IMR-90 (cell line): ENCODE results near the gene CXCL6. TPM values are rescaled to one million over a fixed set of nuclear protein-coding genes. Genes with fewer than 3 reads are reported as not detected.

Experiments
- ATAC-seq: fragments of 200-7000 bp; cut with Tn5 transposase; 2 replicates; pipeline ENCODE4 v1.9.1; 2020; ENCODE audit warnings: low read depth, mild to moderate bottlenecking, moderate library complexity
- BruUV-seq: library from RNA; stranded (reverse); fragments of 400-500 nt; replicated peaks from 2 replicates; lab custom pipeline; 2021; lab: Mats Ljungman, UMichigan
- CTCF ChIA-PET: fragments of 300-600 bp; formaldehyde crosslinking; extraction: SDS; loops from one replicate; lab custom pipeline; 2021; ENCODE audit warnings: antibody characterized with exemption; lab: Yijun Ruan, JAX
- POLR2A ChIA-PET: fragments of 300-600 bp; sonication (Branson Sonifier 250); formaldehyde crosslinking; loops from one replicate; lab custom pipeline; 2022; ENCODE audit warnings: antibody characterized with exemption; ENCODE audit not compliant: unreplicated experiment; lab: Charles Lee
- DNase-seq: peaks from one replicate; pipeline ENCODE4 v3.0.0; 2013
- H2AFZ ChIP-seq: replicated peaks from 2 replicates; pipeline ENCODE3; 2013; ENCODE audit warnings: low read length, mild to moderate bottlenecking; ENCODE audit not compliant: poor library complexity
- H2AK5ac ChIP-seq: 2 replicates; pipeline ENCODE4 v1.6.1; 2013; ENCODE audit warnings: low read depth, low read length, inconsistent platforms
- H2AK9ac ChIP-seq: replicated peaks from 2 replicates; pipeline ENCODE3; 2013; ENCODE audit warnings: mild to moderate bottlenecking, low read depth, low read length, moderate library complexity; ENCODE audit not compliant: poor library complexity
- H2BK120ac ChIP-seq: 2 replicates; pipeline ENCODE4 v1.6.1; 2013; ENCODE audit warnings: low read depth, low read length, inconsistent platforms
- H2BK15ac ChIP-seq: 3 replicates; pipeline ENCODE4 v1.6.1; 2013; ENCODE audit warnings: low read depth, low read length, inconsistent platforms
- H2BK20ac ChIP-seq: 2 replicates; pipeline ENCODE4 v1.6.1; 2013; ENCODE audit warnings: low read depth, mild to moderate bottlenecking, inconsistent platforms, low read length, moderate library complexity
- H2BK5ac ChIP-seq: 2 replicates; pipeline ENCODE4 v1.6.1; 2013; ENCODE audit warnings: mild to moderate bottlenecking, low read depth, low read length, inconsistent platforms; ENCODE audit not compliant: poor library complexity, severe bottlenecking
- H3K14ac ChIP-seq: replicated peaks from 2 replicates; pipeline ENCODE4 v1.6.1; 2013; ENCODE audit warnings: low read depth, low read length, inconsistent platforms
- H3K18ac ChIP-seq: 2 replicates; pipeline ENCODE4 v1.6.1; 2013; ENCODE audit warnings: low read depth, low read length, control low read depth
- H3K23ac ChIP-seq: 2 replicates; pipeline ENCODE4 v1.6.1; 2013; ENCODE audit warnings: low read depth, low read length, inconsistent platforms
- H3K27ac ChIP-seq: 2 replicates; pipeline ENCODE4 v1.5.1; 2013; ENCODE audit warnings: mild to moderate bottlenecking, control low read depth, low read length; ENCODE audit not compliant: insufficient read depth
- H3K27me3 ChIP-seq: 2 replicates; pipeline ENCODE4 v1.6.1; 2013; ENCODE audit warnings: low read length; ENCODE audit not compliant: control insufficient read depth, insufficient read depth
- H3K36me3 ChIP-seq: 2 replicates; pipeline ENCODE4 v1.6.1; 2013; ENCODE audit warnings: low read length, mixed read lengths; ENCODE audit not compliant: control insufficient read depth, insufficient read depth
- H3K4ac ChIP-seq: 2 replicates; pipeline ENCODE4 v1.6.1; 2013; ENCODE audit warnings: low read depth, low read length, inconsistent platforms
- H3K4me1 ChIP-seq: 2 replicates; pipeline ENCODE4 v1.6.1; 2013; ENCODE audit warnings: low read length, mixed read lengths; ENCODE audit not compliant: control insufficient read depth, insufficient read depth
- H3K4me2 ChIP-seq: 2 replicates; pipeline ENCODE4 v1.6.1; 2013; ENCODE audit warnings: low read depth, mild to moderate bottlenecking, control low read depth, low read length, moderate library complexity
- H3K4me3 ChIP-seq: 2 replicates; pipeline ENCODE4 v1.5.1; 2013; ENCODE audit warnings: low read depth, mild to moderate bottlenecking, control low read depth, low read length, moderate library complexity; ENCODE audit not compliant: insufficient read depth
- H3K56ac ChIP-seq: 2 replicates; pipeline ENCODE4 v1.6.1; 2013; ENCODE audit warnings: low read length, inconsistent platforms; ENCODE audit not compliant: insufficient read depth; ENCODE audit errors: extremely low read depth
- H3K79me1 ChIP-seq, 2 experiments: 2 replicates each; pipeline ENCODE4 v1.6.1; 2013; ENCODE audit warnings: low read length in 2 of 2, inconsistent platforms in 1 of 2, low read depth in 1 of 2
- H3K9ac ChIP-seq: 2 replicates; pipeline ENCODE4 v1.6.1; 2013; ENCODE audit warnings: low read depth, low read length, control low read depth
- H3K9me1 ChIP-seq: 2 replicates; pipeline ENCODE4 v1.6.1; 2013; ENCODE audit warnings: low read length, inconsistent platforms; ENCODE audit not compliant: insufficient read depth
- H3K9me3 ChIP-seq: 2 replicates; pipeline ENCODE4 v1.6.1; 2013; ENCODE audit warnings: low read length; ENCODE audit not compliant: control insufficient read depth, insufficient read depth
- H4K20me1 ChIP-seq: 2 replicates; pipeline ENCODE4 v1.6.1; 2013; ENCODE audit warnings: low read length, inconsistent platforms; ENCODE audit not compliant: insufficient read depth
- H4K5ac ChIP-seq: 2 replicates; pipeline ENCODE4 v1.6.1; 2013; ENCODE audit warnings: mild to moderate bottlenecking, low read depth, low read length, control low read depth
- H4K8ac ChIP-seq, 2 experiments: 2 replicates each; pipeline ENCODE4 v1.6.1; 2013; ENCODE audit warnings: low read depth in 2 of 2, low read length in 2 of 2, control low read depth in 1 of 2, inconsistent platforms in 1 of 2
- H4K91ac ChIP-seq: 2 replicates; pipeline ENCODE4 v1.6.1; 2013; ENCODE audit warnings: low read depth, low read length, inconsistent platforms; ENCODE audit not compliant: insufficient read depth
- CHD1 ChIP-seq: IDR thresholded peaks from 2 replicates; pipeline ENCODE4 v1.6.1; 2012; ENCODE audit warnings: low read depth, low read length, improper control_type of control experiment
- CTCF ChIP-seq: conservative IDR thresholded peaks from 2 replicates; pipeline ENCODE4 v1.5.1; 2012; ENCODE audit warnings: mild to moderate bottlenecking, low read depth, low read length, improper control_type of control experiment
- MAFK ChIP-seq: IDR thresholded peaks from 2 replicates; pipeline ENCODE4 v1.6.1; 2012; ENCODE audit warnings: low read depth, low read length, improper control_type of control experiment
- MXI1 ChIP-seq: IDR thresholded peaks from 2 replicates; pipeline ENCODE4 v1.6.1; 2012; ENCODE audit warnings: low read depth, mild to moderate bottlenecking, low read length, moderate library complexity, borderline replicate concordance
- RFX5 ChIP-seq: IDR thresholded peaks from 2 replicates; pipeline ENCODE4 v1.8.0; 2012; ENCODE audit warnings: low read depth, mild to moderate bottlenecking, low read length, moderate library complexity
- WGBS, 2 experiments: methylation state at CpG; one replicate each; pipeline versions ENCODE4 v1.1.5 to v1.1.7; 2013; ENCODE audit warnings: missing lambda C conversion rate in 2 of 2; ENCODE audit not compliant: insufficient read length in 1 of 2; ENCODE audit errors: extremely low coverage in 2 of 2; 5-methylcytosine and 5-hydroxymethylcytosine counted together
- dilution Hi-C: fragments of 300-500 bp; cut with HindIII; formaldehyde crosslinking; loops from one replicate; pipeline ENCODE4 v1.14.3; 2018; ENCODE audit warnings: low sequenced_read_pairs; ENCODE audit not compliant: unreplicated experiment
- in situ Hi-C: fragments of 300-500 bp; cut with MboI; formaldehyde crosslinking; loops from 3 replicates; pipeline ENCODE4 v1.14.3; 2019; ENCODE audit warnings: low sequenced_read_pairs, inconsistent platforms, mixed read lengths
- intact Hi-C: fragments of 100-400 bp; cut with micrococcal nuclease; formaldehyde crosslinking; loops from 2 replicates; pipeline ENCODE4 v1.10.0; 2022
- polyA plus RNA-seq, 3 experiments: library from polyadenylated mRNA; depleted of rRNA; stranded (reverse); fragments of >200 nt; gene quantifications; 2 replicates each; pipeline ENCODE4 v1.2.3, GENCODE V29; 2012; ENCODE audit warnings: low replicate concordance in 1 of 3
- total RNA-seq: library from RNA; depleted of rRNA; stranded (reverse); fragments of >200 nt; gene quantifications from 2 replicates; pipeline ENCODE4 v1.2.3, GENCODE V29; 2012
- TF ChIP-seq, protein P1 (sequence below): fragments of 150-350 bp; IDR thresholded peaks from 2 replicates; pipeline ENCODE4 v1.6.1; 2016; ENCODE audit warnings: low read depth, mild to moderate bottlenecking, low read length, moderate library complexity, borderline replicate concordance

The CXCL6 gene
- total and polyA plus RNA-seq, 2 of the 4 experiments (the other 2 are of a cell fraction) = not detected

DNA sequence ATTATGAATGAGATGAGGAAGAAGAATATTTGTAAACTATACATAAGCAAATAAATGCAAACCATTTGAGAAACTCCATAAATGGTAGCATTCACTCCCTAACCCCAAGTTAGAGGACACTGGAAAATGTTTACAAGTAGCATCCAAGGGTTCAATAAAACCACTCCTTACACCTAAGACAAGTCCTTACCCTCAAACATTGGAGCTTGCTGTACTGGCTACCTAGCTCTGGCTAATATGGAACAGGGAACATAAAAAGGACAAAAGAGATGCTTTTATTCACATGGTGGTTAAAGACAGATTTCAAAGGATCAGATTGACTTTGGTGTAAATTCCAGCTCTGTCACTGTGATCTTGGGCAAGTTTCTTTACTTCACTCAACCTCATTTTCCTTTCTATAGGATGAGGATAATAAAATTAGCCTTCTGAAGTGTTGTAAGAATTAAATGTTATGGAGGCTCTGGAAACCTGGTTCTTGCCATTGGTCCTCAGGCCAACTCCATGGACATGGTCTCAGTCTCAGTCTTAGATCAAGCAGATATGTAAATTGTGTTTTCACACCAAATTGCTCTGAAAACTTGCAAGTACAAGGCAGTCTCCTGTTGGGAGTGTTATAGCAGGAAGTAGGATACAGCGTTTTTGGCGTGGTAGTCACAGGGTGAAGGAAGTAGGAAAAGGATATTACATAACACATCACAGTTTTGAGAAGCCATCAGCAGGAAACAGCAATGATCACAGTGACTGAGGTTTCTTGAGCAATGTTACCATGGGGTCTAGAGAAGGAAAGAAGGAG lies 36.0 kb downstream of the CXCL6 start (continued):
- no peak for TF ChIP-seq MAFK

GRCh38 chr4:73874386-73874785 lies 37.9 kb downstream of the CXCL6 start:
- no CpG with 5 or more reads among the region's 2 CpGs for WGBS, 2 experiments
- no peaks in the 10 kb centered on the region for H4K20me1 ChIP-seq
- no peaks in the 10 kb centered on the region for H3K36me3 ChIP-seq
- H4K5ac ChIP-seq = no peak overlapping the region
- DNase-seq (no peak), ATAC-seq (no peak)
- H3K27me3 ChIP-seq = peaks cover 38% of the 10 kb centered on the region
- H2BK20ac ChIP-seq = no peak overlapping the region
- H3K4me2 ChIP-seq = no peak overlapping the region
- ChIA-PET CTCF (no interaction called here), POLR2A (no interaction called here)
- no peaks in the 10 kb centered on the region for H3K4me1 ChIP-seq
- no peak overlapping the region for H3K4me3 ChIP-seq
- no peaks in the 10 kb centered on the region for H3K79me1 ChIP-seq
- no peak overlapping the region for H3K14ac ChIP-seq
- dilution Hi-C loops (no loop called here), intact Hi-C loops (no loop called here), in situ Hi-C loops (no loop called here)
- H4K91ac ChIP-seq = no peak overlapping the region
- H3K27ac ChIP-seq = no peak overlapping the region
- H3K4ac ChIP-seq = no peak overlapping the region
- H3K18ac ChIP-seq = no peak overlapping the region
- no peaks in the 10 kb centered on the region; the same call in 1 of the 2 replicates for H3K9me3 ChIP-seq
- no peak overlapping the region for H2BK120ac ChIP-seq
- no peak overlapping the region for H3K9ac ChIP-seq
- no peak overlapping the region for H2BK5ac ChIP-seq
- no peak overlapping the region for H2AK5ac ChIP-seq
- no peak overlapping the region for H2AFZ ChIP-seq
- no peak overlapping the region for H4K8ac ChIP-seq
- no peak overlapping the region for H3K56ac ChIP-seq
- no peaks in the 10 kb centered on the region for H3K9me1 ChIP-seq
- BruUV-seq = no TSS peak
- TF ChIP-seq RFX5 (no peak), MXI1 (no peak), MAFK (no peak), CTCF (no peak), CHD1 (no peak)
- TF ChIP-seq, protein P1, sequence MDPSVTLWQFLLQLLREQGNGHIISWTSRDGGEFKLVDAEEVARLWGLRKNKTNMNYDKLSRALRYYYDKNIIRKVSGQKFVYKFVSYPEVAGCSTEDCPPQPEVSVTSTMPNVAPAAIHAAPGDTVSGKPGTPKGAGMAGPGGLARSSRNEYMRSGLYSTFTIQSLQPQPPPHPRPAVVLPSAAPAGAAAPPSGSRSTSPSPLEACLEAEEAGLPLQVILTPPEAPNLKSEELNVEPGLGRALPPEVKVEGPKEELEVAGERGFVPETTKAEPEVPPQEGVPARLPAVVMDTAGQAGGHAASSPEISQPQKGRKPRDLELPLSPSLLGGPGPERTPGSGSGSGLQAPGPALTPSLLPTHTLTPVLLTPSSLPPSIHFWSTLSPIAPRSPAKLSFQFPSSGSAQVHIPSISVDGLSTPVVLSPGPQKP = no peak
- H2BK15ac ChIP-seq = no peak overlapping the region
- H2AK9ac ChIP-seq = no peak overlapping the region
- no peak overlapping the region for H3K23ac ChIP-seq
